RCC 7860 (cell line): ENCODE data around the gene TPRX1.
"Not testable (repeated sequence)": the region's sequence is repeated elsewhere in the genome, so short reads cannot be mapped to it uniquely, and the experiment has no call there.

Experiments
- DNase-seq: peaks from one replicate; pipeline ENCODE4 v3.0.0-alpha.2; 2015; ENCODE audit warnings: low spot score
- FAIRE-seq: peaks from 2 replicates; lab custom pipeline; 2012; peaks lifted over from hg19 to GRCh38; lab: Jason Lieb, UNC

The TPRX1 gene

DNA sequence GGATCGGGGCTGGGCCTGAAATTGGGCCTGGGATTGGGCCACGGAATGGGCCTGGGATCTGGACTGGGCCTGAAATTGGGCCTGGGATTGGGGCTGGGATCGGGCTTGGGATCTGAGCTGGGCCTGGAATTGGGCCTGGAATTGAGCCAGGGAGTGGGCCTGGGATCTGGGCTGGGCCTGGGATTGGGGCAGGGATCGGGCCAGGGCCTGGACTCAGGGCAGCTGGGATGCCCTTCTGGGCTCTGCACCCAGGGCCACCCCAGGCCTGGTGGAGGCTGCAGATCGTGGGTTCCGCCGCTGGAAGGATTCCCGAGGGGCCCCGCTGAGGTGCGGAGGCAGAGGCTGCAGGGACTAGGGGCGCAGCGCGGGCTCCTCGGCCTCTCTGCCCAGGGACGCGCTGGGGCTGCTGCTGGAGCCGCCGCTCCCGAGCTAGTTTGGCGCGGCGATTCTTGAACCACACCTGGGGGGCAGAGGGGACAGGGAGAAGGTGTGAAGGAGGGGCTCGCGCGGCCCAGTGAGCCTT, 1.8 kb downstream of the TPRX1 start:
- DNase-seq (no peak), FAIRE-seq (no peak)

DNA sequence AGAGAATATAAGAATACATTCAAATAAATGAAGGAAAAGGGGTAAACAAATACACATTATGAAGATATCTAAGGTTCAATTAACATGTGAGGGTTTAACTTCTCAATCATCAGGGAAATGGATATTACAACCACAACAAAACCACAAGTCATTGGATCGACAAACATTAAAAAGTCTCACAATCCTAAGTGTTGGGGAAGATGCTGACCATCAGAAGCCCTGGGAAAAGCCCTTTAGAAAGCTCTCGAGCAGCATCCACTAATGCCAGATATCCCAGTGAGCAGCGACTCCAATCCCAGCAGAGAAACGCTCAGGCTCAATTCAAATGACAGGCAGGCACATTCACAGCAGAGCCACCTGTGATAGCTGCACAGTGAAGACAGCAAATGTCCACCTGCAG, 3.1 kb downstream of the TPRX1 start:
- DNase-seq (no peak), FAIRE-seq (no peak)

DNA sequence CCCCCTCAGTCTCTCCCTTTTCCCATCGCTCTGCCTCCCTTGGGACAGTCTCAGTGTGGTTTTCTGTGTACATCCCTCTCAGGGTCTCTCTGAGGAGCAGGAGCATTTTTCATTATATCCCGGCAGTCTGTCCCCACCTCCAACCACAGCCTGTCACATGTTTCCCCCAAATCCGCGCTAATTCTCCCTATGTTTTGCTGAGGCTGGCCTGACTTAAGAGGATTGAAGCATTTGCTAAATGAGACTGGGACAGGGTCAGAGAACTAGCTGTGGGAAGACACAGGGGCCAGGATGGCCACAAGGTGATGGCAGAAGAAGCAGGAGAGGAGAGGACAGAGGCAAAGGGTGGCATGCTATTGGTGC, 5.5 kb downstream of the TPRX1 start:
- DNase-seq, result no peak
- no peak for FAIRE-seq

DNA sequence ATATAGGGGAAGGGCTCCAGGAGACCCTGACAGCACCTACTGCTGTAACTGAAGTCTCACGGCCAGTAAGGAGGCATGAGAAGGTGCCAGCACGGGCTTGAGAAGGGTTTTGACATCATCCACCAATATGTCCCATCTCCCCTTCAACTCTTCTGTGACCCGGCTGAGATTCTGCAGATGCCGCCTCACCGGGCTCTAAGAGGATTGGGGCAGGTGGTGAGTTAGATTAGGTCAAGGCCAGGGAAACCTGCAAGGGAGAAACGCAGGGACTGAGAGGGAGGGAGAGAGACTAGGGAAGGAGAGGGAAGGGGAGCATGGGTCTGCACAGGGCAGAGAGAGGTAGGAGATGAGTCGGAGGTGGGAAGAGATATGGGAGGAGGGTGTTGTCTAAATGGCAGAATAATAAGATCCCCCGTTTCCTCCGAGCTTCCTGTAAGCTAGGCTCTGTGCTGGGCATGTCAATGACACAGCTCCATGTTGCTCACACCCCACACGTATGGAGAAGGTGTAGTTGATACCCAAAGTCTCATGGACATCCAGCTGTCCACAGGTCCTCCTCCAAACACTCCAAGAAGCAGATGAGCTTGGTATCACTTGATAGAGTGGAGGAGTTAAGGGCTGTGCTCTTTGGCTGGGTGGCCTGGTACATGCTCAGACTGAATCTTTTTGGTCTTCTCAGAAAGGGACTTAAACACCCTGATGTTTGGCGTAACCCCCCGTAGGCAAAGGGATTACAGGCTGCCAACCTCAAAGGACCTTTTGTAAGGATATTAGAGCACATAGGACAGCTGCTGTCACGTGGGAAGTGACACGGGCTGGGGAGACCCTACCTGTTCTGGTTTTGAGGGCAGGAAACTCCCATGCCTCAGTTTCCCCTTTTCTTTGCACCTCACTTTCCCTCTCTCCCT, 6.1 kb downstream of the TPRX1 start:
- no peak for FAIRE-seq
- no peak for DNase-seq

DNA sequence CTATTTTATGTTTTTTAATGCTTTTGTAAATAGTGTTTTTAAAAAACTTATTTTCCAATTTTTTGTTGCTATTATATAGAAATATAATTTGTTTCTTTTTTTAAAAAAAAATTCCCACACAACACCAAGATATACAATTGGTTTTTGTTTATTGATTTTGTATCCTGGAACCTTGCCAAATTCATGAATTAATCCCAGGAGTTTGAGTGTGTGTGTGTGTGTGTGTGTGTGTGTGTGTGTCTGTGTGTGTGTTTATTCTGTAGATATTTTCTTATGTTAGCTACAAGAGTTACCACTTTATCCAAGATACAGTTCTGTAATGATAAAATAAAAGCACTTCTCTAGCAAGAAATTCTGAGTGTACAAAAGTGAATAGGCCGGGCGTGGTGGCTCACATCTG, 7.6 kb downstream of the TPRX1 start:
- DNase-seq (no peak), FAIRE-seq (no peak)

DNA sequence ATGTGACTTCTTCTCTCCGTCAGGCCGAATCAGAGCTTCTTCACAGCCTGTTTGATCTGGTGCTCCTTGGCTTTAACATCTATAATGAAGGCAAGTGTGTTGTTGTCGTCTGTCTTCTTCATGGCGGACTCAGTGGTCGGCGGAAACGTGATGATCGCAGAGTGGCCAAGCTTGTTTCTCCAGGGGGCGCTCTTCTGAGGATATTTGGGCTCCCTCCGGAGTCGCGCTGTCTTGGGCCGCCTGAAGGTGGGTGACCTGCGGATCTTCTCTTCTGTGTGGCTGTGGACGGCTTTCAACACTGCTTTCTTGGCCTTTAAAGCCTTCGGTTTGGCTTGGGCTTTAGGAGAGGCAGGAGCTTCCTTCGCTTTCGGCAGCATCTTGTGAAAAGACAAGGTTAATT, 9.8 kb downstream of the TPRX1 start:
- DNase-seq (no peak), FAIRE-seq (no peak)

DNA sequence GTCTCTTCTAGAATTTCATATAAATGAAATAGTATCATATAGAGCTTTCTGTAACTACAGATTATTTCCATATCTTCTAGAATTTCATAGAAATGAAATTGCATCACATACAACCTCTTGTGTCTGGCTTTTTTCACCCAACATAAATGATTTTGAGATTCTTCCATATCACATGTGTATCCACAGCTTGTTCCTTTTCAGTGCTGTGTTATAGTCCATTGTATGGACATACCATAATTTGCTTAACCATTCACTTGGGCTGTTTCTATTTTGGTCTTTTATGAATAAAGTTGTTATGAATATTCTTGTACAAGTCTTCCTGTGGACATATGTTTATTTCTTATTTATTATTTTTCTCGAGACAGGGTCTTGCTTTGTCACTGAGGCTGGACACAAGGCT, 11.7 kb downstream of the TPRX1 start:
- no peak for FAIRE-seq

DNA sequence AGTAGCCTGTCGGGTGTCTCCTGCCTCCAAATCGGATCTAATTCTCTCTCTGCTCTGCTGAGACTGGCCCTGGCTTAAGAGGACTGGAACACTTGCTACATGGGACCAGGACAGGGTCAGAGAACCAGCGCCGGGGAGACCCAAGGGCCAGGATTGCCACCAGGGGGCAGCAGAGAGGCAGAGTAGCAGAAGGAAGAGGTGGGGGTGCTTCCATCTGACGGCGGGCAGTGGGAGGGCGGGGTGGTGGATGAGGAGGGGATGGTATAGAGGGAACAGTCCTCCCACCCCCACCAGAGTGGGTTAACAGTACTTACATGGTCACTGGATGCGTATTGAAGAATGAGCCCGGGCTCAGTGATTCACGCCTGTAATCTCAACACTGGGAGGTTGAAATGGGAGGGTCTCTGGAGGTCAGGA, 13.9 kb downstream of the TPRX1 start:
- peak; percentile 26 for DNase-seq
- FAIRE-seq, result no peak

More for the DNA sequence above, 11.7 kb downstream of the TPRX1 start:
- DNase-seq, result no peak

DNA sequence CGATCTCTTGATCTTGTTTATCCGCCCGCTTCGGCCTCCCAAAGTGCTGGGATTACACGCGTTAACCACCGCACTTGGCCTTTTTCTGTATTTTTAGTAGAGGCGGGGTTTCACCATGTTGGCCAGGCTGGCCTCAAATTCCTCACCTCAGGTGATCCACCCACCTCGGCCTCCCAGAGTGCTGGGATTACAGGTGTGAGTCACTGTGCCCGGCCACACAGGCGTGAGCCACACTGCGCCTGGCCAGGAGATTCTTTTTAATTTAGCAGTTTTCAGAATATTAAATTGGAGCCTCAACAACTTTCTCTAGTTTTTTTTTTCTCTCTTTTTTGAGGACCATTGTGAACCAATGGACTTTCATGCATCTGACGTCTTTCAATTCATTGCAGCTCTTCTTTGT, 14.5 kb downstream of the TPRX1 start:
- DNase-seq, FAIRE-seq: not testable (repeated sequence)

DNA sequence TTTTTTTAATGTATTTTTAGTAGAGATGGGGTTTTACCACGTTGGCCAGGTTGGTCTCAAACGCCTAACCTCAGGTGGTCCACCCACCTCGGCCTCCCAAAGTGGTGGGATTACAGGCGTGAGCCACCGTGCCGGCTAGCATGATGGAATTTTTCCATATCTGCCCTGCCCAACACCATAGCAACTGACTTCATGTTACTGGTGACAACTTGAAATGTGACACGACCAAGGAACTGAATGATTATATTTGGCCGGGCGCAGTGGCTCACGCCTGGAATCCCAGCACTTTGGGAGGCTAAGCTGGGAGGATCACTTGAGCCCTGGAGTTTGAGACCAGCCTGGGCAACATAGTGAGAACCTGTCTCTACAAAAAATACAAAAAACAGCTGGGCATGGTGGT, 17.0 kb downstream of the TPRX1 start:
- FAIRE-seq, DNase-seq: not testable (repeated sequence)

DNA sequence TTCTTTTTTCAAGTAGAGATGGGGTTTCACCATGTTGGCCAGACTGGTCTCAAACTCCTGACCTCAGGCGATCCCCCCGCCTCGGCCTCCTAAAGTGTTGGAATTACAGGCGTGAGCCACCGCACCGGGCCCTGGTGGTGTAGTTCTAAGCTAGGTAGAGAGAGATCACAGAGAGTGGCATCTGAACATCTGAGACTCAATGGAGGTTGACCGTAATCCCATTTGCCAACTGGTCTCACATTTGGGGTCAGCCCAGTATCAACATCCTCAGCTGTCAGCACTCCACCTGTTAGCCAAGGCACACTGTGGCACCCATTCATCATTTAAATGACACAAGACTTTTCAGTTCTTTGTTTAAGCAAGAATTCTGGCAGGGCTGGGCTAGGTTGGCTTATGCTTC, 17.8 kb downstream of the TPRX1 start:
- DNase-seq (no peak), FAIRE-seq (no peak)

DNA sequence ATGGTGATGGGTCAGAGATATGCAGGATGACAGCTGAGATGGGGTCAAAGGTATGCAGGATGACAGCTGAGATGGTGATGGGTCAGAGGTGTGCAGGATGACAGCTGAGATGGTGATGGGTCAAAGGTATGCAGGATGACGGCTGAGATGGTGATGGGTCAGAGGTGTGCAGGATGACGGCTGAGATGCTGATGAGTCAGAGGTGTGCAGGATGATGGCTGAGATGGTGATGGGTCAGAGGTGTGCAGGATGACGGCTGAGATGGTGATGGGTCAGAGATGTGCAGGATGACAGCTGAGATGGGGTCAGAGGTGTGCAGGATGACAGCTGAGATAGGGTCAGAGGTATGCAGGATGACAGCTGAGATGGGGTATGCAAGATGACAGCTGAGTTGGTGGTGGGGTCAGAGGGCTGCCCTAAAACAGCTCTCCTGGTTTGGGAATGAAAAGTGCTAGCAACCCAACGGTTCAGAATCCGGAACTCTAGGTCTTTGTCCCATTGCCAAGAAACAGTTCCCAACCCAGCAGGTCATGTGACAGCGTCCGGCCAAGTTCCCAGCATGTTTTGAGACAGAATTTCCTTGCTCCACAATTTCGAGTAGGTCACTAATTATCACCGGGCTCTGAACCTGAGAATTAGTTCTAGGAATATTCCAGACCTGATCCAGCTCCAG, 22.6 kb downstream of the TPRX1 start:
- no peak for FAIRE-seq
- no peak for DNase-seq

DNA sequence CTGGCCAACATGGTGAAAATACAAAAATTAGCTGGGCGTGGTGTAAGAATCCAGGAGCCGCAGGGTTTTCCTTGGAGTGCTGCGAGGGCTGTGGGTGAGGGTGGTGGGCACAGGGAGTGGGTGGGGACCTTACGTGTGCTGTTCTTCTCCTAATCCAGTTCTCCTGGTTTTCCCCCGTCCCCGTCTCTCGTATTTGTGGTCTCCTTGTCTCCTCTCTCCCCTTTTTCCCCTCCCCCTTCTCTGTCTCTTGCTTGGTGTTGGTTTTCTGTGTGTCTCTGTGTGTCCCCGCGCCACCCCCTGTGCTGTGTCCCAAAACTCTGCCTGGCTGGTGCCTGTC, 24.2 kb downstream of the TPRX1 start:
- FAIRE-seq, result no peak
- DNase-seq, result no peak

DNA sequence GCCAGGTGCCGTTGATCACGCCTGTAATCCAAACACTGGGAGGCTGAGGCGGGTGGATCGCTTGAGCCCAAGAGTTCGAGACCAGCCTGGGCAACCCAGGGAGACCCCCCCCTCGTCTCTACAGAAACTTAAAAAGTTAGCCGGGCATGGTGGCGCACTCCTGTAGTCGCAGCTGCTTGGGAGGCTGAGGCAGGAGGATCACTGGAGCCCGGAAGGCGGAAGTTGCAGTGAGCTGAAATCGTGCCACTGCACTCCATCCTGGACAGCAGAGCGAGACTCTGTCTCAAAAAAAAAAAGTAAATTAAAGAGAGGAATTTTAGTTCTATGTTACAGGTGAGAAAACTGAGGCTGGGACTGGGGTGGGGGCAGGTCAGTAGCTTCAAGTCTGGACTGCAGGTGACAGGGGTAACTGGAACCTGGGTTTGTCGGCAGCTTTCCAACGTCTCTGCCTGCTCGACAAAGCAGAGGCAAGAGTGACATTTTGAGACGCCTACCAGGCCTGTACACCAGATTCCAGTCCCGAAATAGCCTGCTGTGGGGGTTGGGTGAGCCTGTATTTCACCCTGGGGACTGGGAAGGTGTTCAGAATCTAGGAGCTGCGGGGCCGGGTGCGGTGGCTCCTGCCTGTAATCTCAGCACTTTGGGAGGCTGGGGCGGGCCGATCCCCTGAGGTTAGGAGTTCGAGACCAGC, 24.7 kb downstream of the TPRX1 start:
- FAIRE-seq, result no peak
- DNase-seq, result no peak

DNA sequence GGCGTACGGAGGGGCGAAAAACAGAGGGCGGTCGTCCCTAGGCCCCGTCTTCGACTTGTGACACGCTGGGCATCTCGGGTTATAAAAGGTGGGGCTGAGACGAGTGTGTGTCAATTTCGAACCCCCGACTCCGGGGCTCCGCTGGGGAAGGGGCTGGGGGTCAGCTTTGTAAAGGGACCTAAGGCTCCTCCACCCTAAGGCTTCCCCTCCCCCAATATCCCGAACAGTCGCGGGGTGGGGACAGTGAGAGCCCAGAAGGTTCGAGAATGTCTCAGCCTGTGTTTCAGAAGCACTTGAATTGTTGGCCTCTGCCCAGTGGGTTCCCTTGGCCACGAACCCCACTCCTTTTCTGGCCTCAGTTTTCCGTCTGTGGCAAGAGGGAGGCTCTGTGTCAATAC, 25.4 kb downstream of the TPRX1 start:
- FAIRE-seq (no peak), DNase-seq (no peak)

DNA sequence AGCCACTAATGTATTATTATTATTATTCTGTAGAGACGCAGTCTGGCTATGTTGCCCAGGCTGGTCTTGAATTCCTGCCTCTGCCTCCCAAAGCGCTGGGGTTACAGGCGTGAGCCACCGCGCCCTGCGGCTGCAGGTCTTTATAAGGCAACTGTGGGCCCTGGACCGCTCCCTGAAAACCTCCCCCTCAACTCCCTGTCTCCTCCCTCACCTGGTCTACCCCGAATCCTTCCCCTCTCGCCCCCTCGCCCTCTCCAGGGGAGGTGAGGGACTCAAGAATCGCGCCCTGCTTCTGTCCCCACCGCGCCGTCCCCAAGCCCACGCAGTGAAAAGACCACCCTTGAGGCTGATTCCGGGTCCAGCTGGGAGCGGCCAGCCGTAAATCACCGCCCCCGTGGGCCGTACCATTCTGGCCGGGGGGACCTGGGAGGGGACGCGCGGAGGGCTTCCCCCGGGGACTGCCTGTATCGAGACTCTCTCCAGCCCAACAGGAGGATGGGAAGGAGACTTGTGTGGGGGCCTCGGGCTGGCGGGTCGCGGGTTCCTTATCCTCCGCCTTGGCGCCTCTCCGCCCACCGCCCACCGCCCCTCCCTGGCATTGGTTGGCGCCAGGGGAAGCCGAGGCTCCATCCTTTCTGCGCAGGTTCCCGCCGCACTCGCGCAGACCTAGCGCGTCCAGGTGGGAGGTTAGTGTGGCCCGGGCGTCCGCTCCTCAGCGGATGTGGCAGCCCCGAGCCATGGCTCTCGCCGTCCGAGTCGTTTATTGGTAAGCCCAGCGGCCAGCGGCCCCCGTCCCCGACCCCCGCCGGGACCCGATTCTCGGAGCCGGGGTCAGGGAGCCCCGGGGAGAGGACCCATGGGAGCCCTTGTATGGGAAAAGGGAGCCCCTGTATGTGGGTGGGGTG, 26.1 kb downstream of the TPRX1 start, which contains the start of gene SELENOW:
Gene SELENOW, plus strand, starts transcription at position 655 of the 905 bp plus-strand sequence. Its CDS starts 83 bp downstream, at position 738.
- DNase-seq (peak; percentile 57), FAIRE-seq (no peak)

DNA sequence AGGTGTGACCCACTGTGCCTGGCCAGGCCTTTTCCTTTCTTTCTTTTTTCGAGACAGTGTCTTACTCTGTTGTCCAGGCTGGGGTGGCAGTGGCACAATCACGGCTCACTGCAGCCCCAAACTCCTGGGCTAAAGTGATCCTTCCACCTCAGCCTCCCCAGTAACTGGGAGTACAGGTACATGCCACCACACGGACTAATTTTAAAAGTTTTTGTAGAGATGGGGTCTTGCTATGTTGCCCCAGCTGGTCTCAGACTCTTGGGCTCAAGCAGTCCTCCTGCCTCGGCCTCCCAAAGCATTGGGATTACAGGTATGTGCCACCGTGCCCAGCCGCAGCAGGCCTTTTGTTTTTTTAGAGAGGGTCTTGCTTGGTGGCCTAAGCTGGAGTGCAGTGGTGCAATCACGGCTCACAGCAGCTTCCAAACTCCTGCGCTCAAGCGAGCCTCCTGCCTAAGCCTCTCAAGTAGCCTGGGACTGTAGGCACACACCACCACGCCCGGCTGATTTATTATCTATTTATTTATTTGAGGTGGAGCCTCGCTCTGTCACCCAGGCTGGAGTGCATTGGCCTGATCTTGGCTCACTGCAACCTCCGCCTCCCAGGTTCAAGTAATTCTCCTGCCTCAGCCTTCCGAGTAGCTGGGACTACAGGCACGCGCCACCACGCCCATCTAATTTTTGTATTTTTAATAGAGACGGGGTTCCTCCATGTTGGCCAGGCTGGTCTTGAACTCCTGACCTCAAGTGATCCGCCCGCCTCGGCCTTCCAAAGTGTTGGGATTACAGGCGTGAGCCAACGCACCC, 26.9 kb downstream of the TPRX1 start:
- FAIRE-seq, DNase-seq: not testable (repeated sequence)

DNA sequence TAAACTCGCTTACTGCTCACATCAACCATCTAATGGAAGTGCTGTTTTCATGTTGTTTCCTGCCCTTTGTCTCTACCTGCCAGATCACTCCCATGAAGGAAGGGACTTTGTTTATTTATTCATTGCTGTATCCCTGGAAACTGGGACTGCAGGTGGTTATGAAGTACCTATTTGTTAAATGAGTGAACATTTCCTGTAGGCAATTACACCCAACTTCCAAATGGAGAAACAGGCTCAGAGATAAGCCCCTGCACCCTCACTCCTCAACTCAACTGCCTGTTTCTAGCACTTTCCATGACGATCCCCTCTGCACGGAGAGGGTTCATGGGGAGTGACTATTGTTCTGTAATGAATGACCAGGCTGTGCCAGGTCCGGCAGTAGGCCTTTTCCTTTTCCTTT, 27.8 kb downstream of the TPRX1 start:
- DNase-seq, result no peak
- no peak for FAIRE-seq

DNA sequence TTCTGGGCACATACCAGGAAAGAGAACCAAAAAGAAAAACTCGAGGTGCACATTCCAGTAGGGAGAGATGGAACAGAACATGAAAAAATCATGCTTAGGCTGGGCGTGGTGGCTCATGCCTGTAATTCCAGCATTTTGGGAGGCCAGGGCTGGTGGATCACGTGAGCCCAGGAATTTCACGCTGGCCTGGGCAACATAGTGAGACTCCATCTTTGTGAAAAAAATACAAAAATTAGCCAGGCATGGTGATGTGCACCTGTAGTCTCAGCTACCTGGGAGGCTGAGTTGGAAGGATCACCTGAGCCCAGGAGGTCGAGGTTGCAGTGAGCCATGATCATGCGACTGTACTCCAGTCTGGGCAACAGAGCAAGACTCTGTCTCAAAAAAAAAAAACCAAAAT, 33.1 kb downstream of the TPRX1 start:
- not testable (repeated sequence) for DNase-seq, FAIRE-seq

DNA sequence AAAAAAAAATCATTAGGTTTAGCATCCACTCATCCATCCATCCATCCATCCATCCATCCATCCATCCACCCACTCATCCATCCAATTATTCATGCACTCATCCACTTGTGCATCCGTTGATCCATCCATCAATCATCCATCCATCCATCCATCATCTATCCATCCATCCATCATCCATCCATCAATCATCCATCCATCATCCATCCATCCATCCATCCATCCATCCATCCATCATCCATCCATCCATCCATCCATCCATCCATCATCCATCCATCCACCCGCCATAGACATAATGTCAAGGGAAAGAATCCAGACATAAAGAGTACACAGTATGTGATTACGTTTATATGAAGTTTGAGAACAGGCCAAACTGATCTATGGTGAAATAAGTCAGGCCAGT, 34.8 kb downstream of the TPRX1 start:
- no peak for FAIRE-seq
- no peak for DNase-seq
